HG02970 (cell line): ENCODE measurements around the gene PAX7.
"Not testable (repeated sequence)": the region's sequence is repeated elsewhere in the genome, so short reads cannot be mapped to it uniquely, and the experiment has no call there.

Source experiments
- ATAC-seq: cut with Tn5 transposase; IDR thresholded peaks from one replicate; pipeline ENCODE4 v1.9.1; 2021; ENCODE audit warnings: mild to moderate bottlenecking, moderate library complexity, moderate number of reproducible peaks; ENCODE audit not compliant: unreplicated experiment, low FRiP score

The PAX7 gene

DNA sequence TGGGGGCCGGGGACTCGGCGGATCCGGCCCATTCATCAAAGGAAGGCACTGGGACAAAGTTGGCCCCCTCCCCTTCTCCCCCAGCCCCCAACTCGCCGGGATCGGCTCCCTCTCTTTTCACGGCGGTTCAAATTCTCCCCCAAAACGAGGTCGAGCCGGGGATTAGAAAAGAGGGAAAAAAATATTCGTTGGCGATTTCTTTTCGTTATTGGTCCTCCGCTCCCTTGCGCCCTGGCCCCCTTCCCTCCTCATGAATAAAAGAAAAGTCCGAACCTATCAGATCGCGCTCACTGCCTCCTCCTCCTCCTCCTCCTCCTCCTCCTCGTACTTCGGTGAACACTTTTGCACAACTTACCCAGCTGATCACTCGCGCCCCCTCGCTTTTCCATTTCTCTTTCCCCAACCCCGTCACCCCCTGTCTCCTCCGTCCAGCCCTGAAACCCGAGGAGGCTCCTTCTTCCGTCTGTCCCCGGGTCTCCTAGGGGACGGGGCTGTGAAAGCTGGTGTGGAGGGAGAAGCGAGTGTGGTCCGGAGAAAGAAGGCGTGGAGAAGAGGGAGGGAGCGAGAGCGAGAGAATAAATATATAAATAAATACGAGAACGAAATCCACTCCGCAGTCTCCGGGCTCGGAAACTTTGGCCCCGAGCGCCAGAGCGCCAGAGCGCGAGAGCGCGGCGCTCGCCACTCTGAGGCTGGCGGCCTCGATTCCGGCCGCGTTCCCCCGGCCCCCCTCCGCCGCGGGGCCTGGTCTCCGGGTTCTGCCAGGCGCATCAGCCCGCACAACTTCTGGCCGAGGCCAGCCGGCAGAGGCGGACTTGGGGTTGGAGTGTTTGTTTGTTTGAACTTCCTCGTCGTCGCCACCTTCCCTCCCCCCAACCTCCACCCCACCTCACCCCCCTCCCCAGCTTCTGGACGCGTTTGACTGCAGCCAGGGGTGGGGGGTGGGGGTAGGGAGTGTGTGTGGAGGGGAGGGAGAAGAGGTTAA lies at the start of gene PAX7:
Gene PAX7, plus strand, starts transcription at position 336 of the 985 bp plus-strand sequence. CDS start 758 bp downstream, outside the sequence.
- ATAC-seq: no peak

DNA sequence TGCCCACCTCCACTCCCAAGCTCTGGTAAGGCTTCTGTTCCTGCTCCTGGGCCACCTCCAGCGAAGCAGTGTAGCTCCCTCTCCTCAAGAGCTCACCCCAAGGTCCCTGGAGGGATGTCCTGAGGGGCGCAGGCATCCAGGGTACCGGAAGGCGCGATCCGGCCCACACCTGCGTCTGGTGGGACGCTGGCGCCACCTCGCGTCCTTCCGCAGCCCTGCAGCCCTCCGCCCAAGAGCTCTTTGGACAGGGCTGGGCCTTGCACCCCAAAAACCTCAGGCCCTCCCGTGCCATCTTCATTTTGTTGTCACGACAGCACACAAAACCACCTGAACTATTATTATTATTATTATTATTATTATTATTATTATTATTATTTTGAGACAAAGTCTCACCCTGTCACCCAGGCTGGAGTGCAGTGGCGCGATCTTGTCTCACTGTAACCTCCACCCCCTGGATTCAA lies 49.2 kb upstream of the PAX7 start:
- no peak for ATAC-seq

DNA sequence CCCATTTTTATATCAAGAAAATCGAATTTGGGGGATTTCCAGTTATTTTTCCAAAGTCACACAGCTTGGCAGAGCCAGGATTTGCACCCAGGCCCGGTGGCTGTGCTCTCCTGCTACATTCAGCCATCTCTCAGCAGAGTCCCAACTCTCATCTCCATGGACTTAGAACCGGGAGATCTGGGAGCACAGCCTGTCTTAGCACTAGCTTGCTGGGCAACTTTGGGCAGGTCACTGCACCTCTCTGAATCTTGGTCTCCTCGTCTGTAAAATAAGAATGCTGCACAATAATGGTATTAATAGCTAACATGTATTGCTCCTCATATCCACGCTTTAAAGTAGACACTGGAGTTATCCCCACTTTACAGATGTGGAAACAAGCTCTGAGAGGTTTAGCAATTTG lies 47.8 kb upstream of the PAX7 start:
- no peak for ATAC-seq

- ATAC-seq: no peak
These were observed 47.2 kb upstream of the PAX7 start for GRCh38 chr1:18583326-18583941.

DNA sequence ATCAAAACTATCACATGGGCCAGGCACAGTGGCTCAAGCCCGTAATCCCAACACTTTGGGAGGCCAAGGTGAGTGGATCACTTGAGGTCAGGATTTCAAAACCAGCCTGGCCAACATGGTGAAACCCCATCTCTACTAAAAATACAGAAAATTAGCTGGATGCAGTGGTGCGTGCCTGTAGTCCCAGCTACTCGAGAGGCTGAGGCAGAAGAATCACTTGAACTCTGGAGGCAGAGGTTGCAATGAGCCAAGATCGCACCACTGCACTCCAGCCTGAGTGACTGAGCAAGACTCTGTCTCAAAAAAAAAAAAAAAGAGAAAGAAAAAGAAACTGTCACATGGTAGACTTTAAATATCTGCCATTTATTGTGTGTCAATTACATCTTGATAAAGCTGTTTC lies 44.6 kb upstream of the PAX7 start:
- not testable (repeated sequence) for ATAC-seq

GRCh38 chr1:18588093-18588492 lies 42.6 kb upstream of the PAX7 start:
- ATAC-seq: no peak

GRCh38 chr1:18592368-18592767 lies 38.3 kb upstream of the PAX7 start:
- no peak for ATAC-seq

DNA sequence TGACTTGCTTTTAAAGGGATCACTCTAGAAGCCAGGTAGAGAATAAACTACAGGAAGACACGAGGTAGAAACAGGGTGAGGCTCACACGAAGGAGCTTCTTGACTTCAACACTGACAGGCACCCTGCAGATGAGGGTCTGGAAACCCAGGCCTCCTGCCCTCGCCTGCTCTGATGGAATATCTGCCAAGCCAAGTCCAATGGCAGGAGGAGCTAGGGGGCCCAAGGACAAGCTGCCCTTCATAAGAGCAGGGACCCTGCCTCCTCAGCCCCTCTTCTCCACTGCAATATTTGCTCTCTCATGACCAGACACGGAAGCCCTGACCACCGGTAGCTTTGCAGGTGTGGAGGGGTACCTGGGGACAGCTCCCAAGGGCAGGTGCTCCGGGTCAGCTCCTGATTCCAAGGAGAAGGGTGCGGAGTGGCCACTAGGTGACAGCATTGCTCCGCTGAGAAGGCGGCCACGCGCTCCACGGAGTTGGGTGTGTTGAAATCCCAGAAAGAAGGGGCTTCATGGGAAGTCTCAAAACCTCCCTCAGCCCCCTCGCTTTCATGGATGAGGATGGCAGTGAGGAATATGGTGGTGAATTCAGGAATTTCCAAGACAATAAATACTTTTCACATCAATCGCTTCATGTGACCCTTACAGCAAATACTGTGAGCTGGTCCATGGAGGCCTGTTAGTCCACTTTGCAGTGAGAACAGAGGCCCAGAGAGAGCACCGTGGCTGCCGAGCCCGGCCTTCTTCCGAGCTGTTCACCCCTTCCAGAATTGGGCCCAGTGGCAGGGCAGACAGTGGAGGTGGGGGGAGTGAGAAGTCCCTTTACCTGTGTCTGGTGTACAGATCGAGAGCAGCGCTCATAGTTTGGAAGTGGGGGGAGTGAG lies 33.2 kb upstream of the PAX7 start:
- no peak for ATAC-seq

GRCh38 chr1:18599086-18599485 lies 31.6 kb upstream of the PAX7 start:
- no peak for ATAC-seq

DNA sequence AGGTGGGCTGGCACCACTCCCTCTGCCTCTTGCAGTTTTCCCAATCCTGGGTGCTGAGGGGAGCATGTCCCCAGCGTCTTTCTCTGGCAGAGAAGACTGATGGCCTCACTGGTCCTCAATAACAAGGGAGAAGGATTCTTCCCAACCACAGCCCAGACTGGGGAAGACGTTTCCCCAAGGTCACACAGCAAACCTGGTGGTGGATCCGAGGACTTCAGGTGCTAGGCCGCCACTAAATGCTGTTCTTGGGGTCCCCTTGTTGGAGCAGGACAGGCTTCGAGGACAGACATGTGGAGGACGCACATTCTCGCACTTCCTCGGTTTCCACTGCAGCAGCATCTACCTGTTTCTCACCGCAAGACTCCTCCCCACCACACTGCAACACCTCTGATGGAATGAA lies 30.9 kb upstream of the PAX7 start:
- no peak for ATAC-seq

- no peak for ATAC-seq
These were observed 28.0 kb upstream of the PAX7 start for GRCh38 chr1:18602533-18603211.

GRCh38 chr1:18603212-18603852 lies 27.3 kb upstream of the PAX7 start:
- no peak for ATAC-seq

GRCh38 chr1:18606443-18607288 lies 24.0 kb upstream of the PAX7 start:
- no peak for ATAC-seq

- ATAC-seq: no peak
These were observed 23.3 kb upstream of the PAX7 start for GRCh38 chr1:18607289-18607760.

GRCh38 chr1:18608534-18608933 lies 22.1 kb upstream of the PAX7 start:
- ATAC-seq: no peak

GRCh38 chr1:18611311-18611710 lies 19.3 kb upstream of the PAX7 start:
- no peak for ATAC-seq

DNA sequence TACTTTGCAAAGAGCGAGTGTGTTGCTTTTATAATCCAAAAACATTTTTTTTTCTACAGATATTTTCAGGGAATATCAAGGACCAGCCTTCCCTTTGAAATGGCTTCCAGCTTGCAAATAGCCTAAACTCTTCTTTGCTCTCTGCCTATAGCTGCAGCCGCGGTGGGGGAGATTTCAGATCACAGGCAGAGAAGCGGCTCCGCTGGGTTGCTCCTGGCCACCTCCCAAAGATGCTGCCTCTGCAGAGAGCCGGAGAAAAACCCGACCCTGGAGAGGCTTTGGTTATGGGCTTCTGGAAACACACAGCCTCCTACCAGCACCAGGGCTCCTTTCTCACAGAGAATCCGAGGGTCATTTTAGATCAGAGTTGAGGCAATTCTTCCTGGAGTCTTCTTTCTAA lies 18.6 kb upstream of the PAX7 start:
- no peak for ATAC-seq

DNA sequence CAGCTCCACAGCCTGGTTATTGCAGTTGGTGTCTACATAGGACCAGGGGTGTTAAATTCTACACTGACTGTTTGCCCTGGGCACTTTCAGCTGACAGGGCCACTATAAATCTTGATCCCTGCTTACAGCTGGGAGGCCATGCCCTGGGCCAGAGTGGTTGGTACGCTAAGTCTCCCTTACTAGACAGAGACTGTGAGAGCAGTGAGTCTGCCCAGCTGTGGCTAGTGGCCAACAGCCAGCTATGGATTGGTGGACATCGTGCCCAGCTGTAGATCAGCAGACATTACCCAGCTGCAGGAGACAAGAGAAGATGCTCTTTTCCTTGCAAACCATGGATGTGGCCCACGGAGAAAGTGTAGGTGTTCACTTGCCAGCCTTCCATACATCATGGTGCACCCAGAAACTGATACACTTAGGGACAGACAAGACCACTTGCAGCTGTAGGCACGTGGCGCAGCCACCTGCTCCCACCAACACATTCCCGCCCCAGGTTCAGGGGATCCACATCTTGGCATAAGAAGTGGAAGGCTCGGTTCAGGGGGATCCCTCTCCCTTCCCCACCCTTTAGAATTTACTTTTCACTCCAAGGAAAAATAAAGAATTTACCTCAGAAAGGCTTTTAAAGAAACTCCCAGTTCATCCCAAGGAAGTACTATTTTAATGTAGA lies 16.4 kb upstream of the PAX7 start:
- ATAC-seq: no peak
